ENCODE results near the gene CC2D2B. TPM values are rescaled to one million over a fixed set of nuclear protein-coding genes. Genes with fewer than 3 reads are reported as not detected.

Gene CC2D2B
- under 1 TPM in 2 of 3 donors, not detected in 1; 0.14 to 0.68 TPM for total RNA-seq
- total RNA-seq (2013), result 1.8 TPM

- peaks cover 14 to 15% of the 10 kb centered on the region in 2 donors for H3K4me1 Mint-ChIP-seq
- peak within 1 kb of the TSS; percentile 41 to 78 for H3K27ac Mint-ChIP-seq
- no peaks in the 10 kb centered on the region for H3K27me3 ChIP-seq (ENCODE audit: control insufficient read depth, insufficient read depth, low read length)
- H3K4me3 Mint-ChIP-seq, result peak within 1 kb of the TSS; percentile 94
- WGBS (ENCODE audit: insufficient coverage), result under 1% methylated on average over 69 of the region's 69 CpGs
- peaks cover 3% of the 10 kb centered on the region for H3K4me1 ChIP-seq (ENCODE audit: control insufficient read depth, insufficient read depth, low read length)
- H3K27ac ChIP-seq (ENCODE audit: low read length), result peak within 1 kb of the TSS; percentile 60
- H3K9me3 Mint-ChIP-seq, result no peaks in the 10 kb centered on the region
- no peaks in the 10 kb centered on the region for H3K9me3 ChIP-seq (ENCODE audit: control insufficient read depth, insufficient read depth, low read length)
- H3K36me3 Mint-ChIP-seq, result no peaks in the 10 kb centered on the region
- H3K27me3 Mint-ChIP-seq (ENCODE audit: low read depth in 2 of 2), result peaks cover 5 to 11% of the 10 kb centered on the region in 2 donors
- H3K4me3 ChIP-seq (ENCODE audit: low read length), result peak within 1 kb of the TSS; percentile 86
- no peak for TF ChIP-seq CTCF (IDR thresholded peaks at IDR 0.05)
- ATAC-seq (peak; percentile 76 to 82 (median 81)), DNase-seq (peak; percentile 38 to 73)
- intact Hi-C loops (cut with micrococcal nuclease), result loop anchor here (2.0 kb wide), 1 partner anchor 75 kb away; no protein-coding TSS in a partner anchor
- H3K36me3 ChIP-seq (ENCODE audit: control insufficient read depth, insufficient read depth, low read length), result peaks cover 3% of the 10 kb centered on the region
These were observed at the start of gene CC2D2B for GRCh38 chr10:95907456-95908253. CC2D2B (plus strand) TSS chr10:95907975; CDS start chr10:95911324, 3,349 bp downstream.

DNA sequence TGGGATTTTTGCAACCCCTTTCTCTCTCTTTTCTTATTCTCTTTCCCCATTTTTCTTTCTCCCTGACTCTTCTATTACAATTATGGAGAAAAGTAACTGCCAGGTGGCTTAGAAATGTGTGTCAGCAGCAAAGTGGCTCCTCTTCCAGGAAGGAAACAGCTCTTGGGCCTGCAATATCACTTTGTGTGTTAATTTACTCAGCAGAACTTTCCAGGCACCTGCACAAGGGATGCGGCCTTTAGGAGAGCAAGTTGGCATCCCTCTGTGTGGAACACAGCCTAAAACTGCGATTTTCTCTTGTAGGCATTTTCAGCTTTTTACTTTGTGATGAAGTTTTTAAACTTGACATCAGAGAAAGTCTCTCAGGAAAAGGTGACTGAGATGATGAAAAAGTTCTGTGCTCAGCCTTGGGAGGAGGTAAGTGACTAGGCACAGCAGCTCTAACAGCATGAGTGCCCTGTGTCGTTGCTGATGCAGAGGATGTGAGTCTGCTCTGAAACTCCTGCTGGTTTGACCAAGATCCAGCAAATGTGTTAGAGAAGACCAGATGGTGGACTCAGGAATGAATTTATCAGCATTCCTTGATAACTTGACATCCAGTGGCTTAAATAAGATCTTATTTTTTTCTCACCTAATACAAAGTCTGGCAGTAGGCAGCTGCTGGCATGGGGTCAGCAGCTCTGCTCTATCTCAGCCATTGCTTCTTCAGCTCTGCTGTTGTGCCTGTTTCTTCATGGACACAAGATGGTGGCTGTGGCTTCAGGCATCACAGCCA, 47.4 kb upstream of the CC2D2B start:
- 86% methylated on average over 3 of the region's 3 CpGs for whole genome bisulfite sequencing (ENCODE audit: insufficient coverage)
- no peak overlapping the region for H3K27ac ChIP-seq (ENCODE audit: low read length)
- H3K9me3 ChIP-seq (ENCODE audit: control insufficient read depth, insufficient read depth, low read length), result no peaks in the 10 kb centered on the region
- H3K4me1 ChIP-seq (ENCODE audit: control insufficient read depth, insufficient read depth, low read length), result peaks cover 6% of the 10 kb centered on the region
- H3K4me3 Mint-ChIP-seq, result no peak overlapping the region
- DNase-seq, result no peak
- no peaks in the 10 kb centered on the region for H3K27me3 ChIP-seq (ENCODE audit: control insufficient read depth, insufficient read depth, low read length)
- no peaks in the 10 kb centered on the region for H3K36me3 Mint-ChIP-seq
- intact Hi-C loops (cut with micrococcal nuclease), result no loop called here
- H3K36me3 ChIP-seq (ENCODE audit: control insufficient read depth, insufficient read depth, low read length), result no peaks in the 10 kb centered on the region
- ATAC-seq, result no peak
- H3K27ac Mint-ChIP-seq, result no peak overlapping the region
- H3K9me3 Mint-ChIP-seq, result no peaks in the 10 kb centered on the region
- TF ChIP-seq CTCF (IDR thresholded peaks at IDR 0.05), result no peak
- H3K4me3 ChIP-seq (ENCODE audit: low read length), result no peak overlapping the region
- H3K4me1 Mint-ChIP-seq, result peaks cover 0 to 6% of the 10 kb centered on the region in 2 donors
- H3K27me3 Mint-ChIP-seq (ENCODE audit: low read depth in 2 of 2), result no peaks in the 10 kb centered on the region

DNA sequence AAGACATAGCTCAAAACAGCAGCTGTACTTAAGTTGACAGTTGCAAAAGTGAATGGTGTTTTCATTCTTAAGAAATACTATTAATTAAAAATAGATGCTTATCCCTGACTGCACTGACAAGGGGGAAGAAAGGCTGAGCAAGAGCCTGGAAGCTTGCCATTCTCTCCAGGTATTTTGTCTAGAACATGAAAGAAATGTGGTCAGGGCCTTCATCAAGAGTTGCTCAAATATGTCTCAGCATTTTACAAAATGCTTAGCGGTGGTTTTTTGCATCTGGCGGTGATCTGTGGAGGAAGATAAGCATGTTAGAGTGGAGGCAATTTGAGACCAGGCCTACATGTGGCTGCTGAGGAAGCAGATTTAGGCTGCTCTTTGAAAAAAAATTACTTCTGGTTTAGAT, 46.4 kb upstream of the CC2D2B start:
- no peaks in the 10 kb centered on the region for H3K36me3 Mint-ChIP-seq
- intact Hi-C loops (cut with micrococcal nuclease), result no loop called here
- H3K4me3 Mint-ChIP-seq, result no peak overlapping the region
- ATAC-seq (no peak), DNase-seq (no peak)
- no peak overlapping the region for H3K27ac Mint-ChIP-seq
- TF ChIP-seq CTCF (IDR thresholded peaks at IDR 0.05), result no peak
- no peaks in the 10 kb centered on the region for H3K9me3 ChIP-seq (ENCODE audit: control insufficient read depth, insufficient read depth, low read length)
- WGBS (ENCODE audit: insufficient coverage), result 51% methylated on average over 2 of the region's 2 CpGs
- no peaks in the 10 kb centered on the region for H3K36me3 ChIP-seq (ENCODE audit: control insufficient read depth, insufficient read depth, low read length)
- no peak overlapping the region for H3K27ac ChIP-seq (ENCODE audit: low read length)
- peaks cover 6% of the 10 kb centered on the region for H3K4me1 ChIP-seq (ENCODE audit: control insufficient read depth, insufficient read depth, low read length)
- no peak overlapping the region for H3K4me3 ChIP-seq (ENCODE audit: low read length)
- no peaks in the 10 kb centered on the region for H3K9me3 Mint-ChIP-seq
- H3K27me3 ChIP-seq (ENCODE audit: control insufficient read depth, insufficient read depth, low read length), result no peaks in the 10 kb centered on the region
- H3K4me1 Mint-ChIP-seq, result peaks cover 6 to 7% of the 10 kb centered on the region in 2 donors
- no peaks in the 10 kb centered on the region for H3K27me3 Mint-ChIP-seq (ENCODE audit: low read depth in 2 of 2)

Measured in natural killer cell (primary cell).